OCI-M2 (cell line): ENCODE data around the gene GUCY2D.
A peak's percentile ranks its signal among the peaks of the same experiment; 100 is the strongest.

Source experiments
- DNase-seq: peaks from one replicate; lab custom pipeline; 2025; ENCODE audit not compliant: unreplicated experiment; lab: John Stamatoyannopoulos, UW

GUCY2D gene

GRCh38 chr17:7989781-7990655 lies 12.4 kb upstream of the GUCY2D start:
- DNase-seq: peak; percentile 33

GRCh38 chr17:7992516-7992915 lies 9.9 kb upstream of the GUCY2D start:
- DNase-seq: no peak

GRCh38 chr17:7992924-7993323 lies 9.5 kb upstream of the GUCY2D start:
- DNase-seq: no peak

- no peak for DNase-seq
Measured at GRCh38 chr17:7993972-7994589, 8.3 kb upstream of the GUCY2D start.

- DNase-seq: no peak
Measured at GRCh38 chr17:7995724-7996123, 6.7 kb upstream of the GUCY2D start.

GRCh38 chr17:7997186-7997585 lies 5.2 kb upstream of the GUCY2D start:
- no peak for DNase-seq

- DNase-seq: no peak
Measured at GRCh38 chr17:8002721-8003593, 542 bp downstream of the GUCY2D start.

GRCh38 chr17:8003594-8004181 lies 1.3 kb downstream of the GUCY2D start:
- DNase-seq: no peak

- no peak for DNase-seq
Measured at GRCh38 chr17:8004899-8005298, 2.5 kb downstream of the GUCY2D start.

GRCh38 chr17:8005357-8005756 lies 2.9 kb downstream of the GUCY2D start:
- no peak for DNase-seq

GRCh38 chr17:8005967-8006730 lies 3.7 kb downstream of the GUCY2D start:
- DNase-seq: no peak

GRCh38 chr17:8006836-8007680 lies 4.6 kb downstream of the GUCY2D start:
- no peak for DNase-seq

GRCh38 chr17:8007836-8008235 lies 5.4 kb downstream of the GUCY2D start:
- DNase-seq: no peak

GRCh38 chr17:8012045-8012580 lies 9.7 kb downstream of the GUCY2D start:
- DNase-seq: no peak

- no peak for DNase-seq
Measured at GRCh38 chr17:8012996-8013640, 10.7 kb downstream of the GUCY2D start.

- DNase-seq: no peak
Measured at GRCh38 chr17:8013731-8014557, 11.5 kb downstream of the GUCY2D start.

GRCh38 chr17:8014558-8014850 lies 12.1 kb downstream of the GUCY2D start:
- DNase-seq: no peak
